GM12801 (cell line): Measurements from ENCODE around the gene LOC128125822.

ENCODE experiments used
- TF ChIP-seq, protein P1 (sequence below): IDR thresholded peaks from one replicate; pipeline ENCODE4 v1.5.1; 2011; ENCODE audit warnings: control low read depth; ENCODE audit not compliant: insufficient read length; ENCODE audit errors: extremely low read depth

Gene LOC128125822

DNA sequence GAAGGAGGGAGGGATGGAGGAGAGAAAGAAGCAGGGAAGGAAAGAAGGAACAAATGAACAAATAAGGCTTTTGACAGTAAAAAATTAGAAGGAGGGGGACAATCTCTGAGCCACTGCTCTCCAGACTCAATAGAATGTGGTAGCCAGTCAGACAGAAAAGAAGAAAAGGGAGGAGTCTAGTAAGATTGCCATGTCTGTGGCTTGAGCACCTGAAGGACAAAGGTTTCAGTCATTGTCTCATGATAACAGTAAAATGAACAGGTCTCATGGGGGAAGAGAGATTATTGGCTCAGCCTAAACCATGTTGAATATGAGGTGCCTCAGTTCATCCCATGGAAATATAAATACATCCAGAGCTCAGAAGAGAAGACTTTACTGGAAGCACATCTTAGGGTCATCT is 14.0 kb upstream of the LOC128125822 start:
- TF ChIP-seq, protein P1, sequence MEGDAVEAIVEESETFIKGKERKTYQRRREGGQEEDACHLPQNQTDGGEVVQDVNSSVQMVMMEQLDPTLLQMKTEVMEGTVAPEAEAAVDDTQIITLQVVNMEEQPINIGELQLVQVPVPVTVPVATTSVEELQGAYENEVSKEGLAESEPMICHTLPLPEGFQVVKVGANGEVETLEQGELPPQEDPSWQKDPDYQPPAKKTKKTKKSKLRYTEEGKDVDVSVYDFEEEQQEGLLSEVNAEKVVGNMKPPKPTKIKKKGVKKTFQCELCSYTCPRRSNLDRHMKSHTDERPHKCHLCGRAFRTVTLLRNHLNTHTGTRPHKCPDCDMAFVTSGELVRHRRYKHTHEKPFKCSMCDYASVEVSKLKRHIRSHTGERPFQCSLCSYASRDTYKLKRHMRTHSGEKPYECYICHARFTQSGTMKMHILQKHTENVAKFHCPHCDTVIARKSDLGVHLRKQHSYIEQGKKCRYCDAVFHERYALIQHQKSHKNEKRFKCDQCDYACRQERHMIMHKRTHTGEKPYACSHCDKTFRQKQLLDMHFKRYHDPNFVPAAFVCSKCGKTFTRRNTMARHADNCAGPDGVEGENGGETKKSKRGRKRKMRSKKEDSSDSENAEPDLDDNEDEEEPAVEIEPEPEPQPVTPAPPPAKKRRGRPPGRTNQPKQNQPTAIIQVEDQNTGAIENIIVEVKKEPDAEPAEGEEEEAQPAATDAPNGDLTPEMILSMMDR: no peak

DNA sequence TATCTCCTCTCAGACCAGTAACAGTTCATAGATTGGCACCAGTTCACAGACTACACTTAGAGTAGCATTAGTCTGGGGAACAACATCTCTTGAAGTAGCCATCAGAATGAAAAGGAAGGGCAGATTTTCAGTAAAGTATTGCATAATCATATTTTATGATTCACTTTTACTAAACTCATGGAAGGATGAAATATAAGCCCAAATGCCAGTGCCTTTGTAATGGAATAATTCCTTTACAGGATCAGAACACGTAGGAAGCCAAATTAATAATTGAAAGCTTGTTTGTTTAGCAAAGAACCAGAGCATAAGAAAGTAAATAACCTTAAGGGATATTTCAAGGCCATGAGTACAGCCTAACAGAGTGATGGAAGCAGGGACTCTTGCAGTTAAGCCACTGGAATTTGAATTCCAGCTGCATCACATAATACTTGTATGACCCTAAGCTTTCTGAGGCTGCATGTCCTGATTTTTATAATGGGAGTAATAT is 11.4 kb upstream of the LOC128125822 start:
- TF ChIP-seq, protein P1: no peak

DNA sequence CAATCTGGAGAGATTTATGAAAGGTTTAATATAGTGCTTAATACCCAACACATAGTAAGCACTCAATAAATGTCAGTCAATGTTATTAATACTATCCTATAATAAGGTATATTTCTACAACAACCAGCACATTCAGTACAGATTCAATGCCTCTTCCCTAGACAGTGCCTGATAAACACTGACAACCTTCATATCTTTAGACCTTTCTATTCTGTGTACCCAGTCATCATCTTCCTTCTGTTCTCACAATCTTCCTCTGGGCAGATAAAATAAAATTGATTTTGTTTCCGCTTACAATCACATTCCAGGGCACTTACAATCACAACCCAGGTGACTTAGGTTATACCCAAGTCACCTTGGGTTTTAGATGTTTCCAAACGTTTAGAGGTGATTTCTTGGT is 11.0 kb upstream of the LOC128125822 start:
- TF ChIP-seq, protein P1: no peak

DNA sequence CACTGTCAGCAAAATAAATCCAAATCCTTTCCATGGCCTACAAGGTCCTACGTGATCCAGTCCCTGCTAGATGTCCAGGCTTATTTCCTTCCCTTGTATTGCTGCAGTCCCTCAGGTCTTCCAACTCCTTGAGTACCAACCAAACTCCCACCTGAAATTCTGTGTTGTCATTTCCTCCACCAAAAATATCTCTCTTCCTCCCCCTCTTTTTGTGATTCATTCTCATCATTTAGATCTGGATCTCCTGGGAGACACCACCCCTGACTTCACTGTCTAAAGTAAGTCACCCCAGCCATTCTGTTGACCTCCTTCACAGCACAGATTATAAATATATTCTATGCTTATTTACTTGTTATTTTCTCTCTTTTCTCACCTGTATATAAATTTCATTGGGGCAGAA is 9.0 kb upstream of the LOC128125822 start:
- TF ChIP-seq, protein P1: no peak

DNA sequence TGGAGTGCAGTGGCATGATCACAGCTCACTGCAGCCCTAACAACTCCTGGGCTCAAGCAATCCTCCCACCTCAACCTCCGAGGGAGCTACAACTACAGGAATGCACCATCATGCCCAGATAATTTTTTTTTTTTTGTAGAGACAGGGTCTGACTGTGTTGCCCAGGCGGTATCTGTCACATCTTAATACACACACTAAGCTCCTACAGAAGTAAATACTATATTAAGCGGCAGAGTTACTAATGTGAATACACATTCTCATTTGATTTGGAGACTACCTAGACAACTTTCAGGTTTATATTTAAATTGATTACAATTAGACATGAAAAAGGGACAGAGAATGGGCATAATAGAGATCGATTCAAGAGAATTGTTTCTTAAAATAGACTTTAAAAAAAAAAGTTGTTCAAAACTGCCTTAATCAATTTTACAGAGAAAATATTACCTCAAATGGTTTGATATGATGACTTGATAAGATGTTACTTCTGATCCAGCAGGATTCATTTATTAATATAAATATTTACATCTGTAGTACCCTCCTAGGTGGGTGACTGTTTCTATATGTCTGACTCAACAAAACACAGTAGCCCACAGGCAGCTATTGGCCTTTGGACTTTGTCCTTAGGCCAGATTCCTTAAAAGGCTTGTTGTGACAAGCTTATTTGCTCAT is 7.1 kb upstream of the LOC128125822 start:
- TF ChIP-seq, protein P1: no peak

DNA sequence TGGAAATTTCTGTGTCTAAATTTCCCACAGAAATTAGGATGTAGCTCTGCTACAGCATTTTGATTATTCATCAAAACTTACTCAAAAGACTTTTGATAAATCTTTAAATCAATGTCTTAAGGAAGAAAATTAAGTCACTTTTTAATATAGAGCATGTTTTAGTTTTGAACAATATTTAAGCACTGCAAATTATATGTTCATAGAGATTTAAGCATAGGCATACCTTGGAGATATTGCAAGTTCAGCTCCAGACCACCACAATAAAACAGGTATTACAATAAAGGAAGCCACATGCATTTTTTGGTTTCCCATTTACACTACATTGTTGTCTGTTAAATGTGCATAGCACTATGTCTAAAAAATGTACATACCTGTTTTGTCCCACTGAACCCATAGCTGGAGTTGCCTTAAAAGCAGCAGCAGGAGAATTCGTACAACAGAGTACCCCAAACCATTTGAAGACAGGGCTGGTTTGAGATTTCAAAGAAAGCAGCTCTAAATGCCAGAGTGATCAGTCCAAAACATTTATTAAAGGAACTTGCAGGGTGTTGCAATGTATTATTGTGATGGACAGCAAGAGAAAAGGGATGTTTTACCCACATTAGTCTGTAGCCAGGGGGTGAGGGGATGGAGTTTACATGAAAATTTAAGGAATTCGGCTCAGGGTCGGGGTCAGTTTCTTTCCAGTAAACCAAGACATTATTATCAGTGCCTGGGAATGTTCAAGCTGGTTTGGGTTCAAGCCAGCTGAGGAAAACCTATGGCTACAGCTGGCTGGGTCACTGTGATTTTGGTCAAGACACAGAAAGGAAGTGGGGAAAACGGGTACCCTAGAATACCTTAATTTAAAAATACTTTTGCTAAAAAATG is 6.3 kb upstream of the LOC128125822 start:
- TF ChIP-seq, protein P1: no peak

DNA sequence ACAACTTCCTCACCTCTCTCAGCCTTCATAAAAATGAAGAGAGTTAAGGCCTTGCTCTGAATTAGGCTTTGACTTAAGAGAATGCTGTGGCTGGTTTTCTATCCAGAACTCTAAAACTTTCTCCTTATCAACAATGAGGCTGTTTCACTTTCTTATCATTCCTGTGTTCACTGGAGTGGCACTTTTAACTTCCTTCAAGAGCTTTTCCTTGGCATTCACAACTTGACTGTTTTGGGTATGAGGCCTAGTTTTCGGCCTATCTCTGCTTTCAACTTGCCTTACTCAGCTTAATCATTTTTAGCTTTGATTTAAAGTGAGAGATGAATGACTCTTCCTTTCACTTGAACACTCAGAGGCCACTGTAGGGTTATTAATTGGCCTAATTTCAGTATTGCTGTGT is 4.3 kb upstream of the LOC128125822 start:
- TF ChIP-seq, protein P1: no peak
